SKM-1 (cell line): ENCODE results near the gene DUSP22.
"Not testable (repeated sequence)": the region's sequence is repeated elsewhere in the genome, so short reads cannot be mapped to it uniquely, and the experiment has no call there.

Experiments used
- DNase-seq: peaks from one replicate; lab custom pipeline; 2025; ENCODE audit not compliant: unreplicated experiment; lab: John Stamatoyannopoulos, UW

Gene DUSP22

DNA sequence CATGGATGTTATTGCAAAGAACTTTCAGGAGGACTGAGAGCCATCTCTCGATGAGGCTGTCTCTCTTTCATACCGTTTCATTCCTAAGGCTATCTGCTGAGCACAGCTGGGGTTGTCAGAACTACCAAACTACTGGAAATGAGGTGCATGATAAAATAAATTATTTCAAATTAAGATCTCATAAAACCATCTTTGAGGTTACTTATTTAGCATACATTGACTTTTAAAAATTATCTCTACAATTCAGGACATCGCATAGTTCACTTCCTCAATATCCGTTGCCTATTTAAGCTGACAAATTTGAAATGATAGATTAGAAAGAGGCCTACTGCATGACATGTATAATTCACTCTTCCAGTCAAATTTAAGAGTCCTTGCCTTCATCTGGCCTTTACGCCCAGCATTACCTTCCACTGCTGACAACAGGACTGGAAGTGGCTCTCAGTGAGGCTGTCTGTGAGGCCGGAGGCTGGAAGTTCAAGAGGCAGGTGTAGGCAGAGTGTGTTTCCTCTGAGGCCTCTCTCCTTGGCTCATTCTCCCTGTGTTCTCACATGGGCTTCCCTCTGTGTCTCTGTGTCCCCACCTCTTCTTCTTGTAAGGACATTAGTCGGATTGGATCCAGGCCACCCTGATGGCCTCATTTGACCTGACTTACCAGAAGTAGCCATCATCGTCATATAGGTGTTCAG, 12.8 kb upstream of the DUSP22 start:
- no peak for DNase-seq

DNA sequence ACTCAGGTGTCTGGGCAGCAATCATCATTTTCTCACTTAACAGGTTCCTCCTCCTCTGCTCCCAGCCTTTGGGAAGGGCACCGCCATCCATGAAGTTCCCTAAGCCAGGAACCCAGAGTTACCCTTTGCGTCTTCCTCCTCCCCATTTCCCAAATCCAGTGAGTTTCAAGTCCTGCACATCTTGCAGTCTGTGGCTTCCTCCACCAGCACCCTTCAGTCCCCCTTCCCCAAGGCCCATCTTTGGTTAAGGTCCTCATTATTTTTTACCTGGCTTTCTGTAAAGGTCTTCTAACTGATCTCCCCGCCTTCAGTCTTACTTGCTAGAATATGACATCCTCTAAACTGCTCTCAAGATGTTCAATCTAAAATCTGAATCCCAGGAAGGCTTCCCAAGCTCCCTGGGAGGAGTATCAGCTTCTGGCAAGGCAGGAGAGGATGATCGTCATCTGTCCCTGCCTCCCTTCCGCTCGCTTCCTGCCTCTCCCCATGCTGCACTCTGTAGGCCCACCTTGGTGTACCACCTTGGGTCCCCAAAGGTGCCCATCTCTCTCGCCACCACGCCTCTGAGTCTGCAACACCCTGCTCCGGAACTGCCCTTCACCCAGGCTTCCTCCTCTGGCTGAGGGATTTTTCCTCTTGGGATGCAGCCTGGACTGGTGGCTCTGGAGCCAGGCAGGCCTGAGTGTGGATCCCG, 11.4 kb upstream of the DUSP22 start:
- no peak for DNase-seq

DNA sequence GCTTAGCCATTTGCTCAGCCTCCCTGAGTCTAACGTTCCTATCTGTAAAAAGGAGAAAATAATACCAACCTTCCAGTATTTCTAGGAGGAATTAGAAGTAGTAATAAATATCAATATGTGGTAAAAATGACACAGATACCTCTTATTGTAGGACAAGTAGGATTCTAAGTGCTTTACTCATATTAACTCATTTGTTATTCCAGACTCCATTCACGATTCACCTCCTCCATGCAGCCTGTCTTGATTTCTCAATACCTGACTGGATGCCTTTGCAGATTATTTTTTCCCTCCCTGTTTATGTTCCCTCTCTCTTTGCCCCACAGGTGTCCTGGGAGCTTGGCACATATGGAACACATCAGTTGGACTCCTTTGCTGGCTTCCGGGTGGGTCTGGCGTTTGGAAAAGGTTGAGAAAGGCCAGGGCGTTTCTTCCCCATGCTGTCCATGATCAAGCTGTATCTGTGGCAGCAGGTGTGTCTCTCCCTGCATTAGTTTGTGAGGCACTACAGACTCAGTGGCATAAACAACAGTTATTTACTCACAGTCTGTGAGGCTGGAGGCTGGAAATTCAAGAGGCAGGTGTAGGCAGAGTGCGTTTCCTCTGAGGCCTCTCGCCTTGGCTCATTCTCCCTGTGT, 10.7 kb upstream of the DUSP22 start:
- DNase-seq, result no peak

DNA sequence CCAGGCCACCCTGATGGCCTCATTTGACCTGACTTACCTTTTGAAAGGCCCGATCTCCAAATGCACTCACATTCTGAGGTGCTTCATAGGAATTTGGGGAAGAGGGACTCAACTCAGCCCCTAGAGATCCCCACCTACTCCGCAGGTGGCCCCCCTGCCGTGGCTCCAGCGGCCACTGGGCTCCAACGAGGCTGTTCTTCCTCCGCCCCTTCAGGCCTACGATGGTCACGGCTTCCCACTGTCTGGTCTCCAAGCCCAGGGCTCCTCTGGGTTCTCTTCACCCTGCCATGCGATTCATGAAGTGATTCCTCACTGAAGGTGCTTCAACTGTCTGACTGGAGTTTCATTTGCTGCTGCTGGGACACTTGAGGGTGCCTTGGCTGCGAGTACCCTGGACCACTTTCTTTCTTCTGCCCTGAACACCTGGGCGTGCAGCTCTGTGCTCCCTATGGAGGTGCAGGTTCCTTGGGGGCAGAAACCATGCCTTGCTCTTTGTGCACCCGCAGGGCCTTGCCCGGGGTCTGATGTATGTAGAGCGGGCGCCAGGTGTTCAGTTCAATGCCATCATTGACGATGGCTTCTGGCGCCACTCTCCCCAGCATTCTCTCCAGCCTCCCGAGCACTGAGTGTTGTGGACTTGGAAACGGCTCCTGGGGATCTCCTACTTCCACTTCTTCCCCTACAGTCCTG, 10.0 kb upstream of the DUSP22 start:
- no peak for DNase-seq

DNA sequence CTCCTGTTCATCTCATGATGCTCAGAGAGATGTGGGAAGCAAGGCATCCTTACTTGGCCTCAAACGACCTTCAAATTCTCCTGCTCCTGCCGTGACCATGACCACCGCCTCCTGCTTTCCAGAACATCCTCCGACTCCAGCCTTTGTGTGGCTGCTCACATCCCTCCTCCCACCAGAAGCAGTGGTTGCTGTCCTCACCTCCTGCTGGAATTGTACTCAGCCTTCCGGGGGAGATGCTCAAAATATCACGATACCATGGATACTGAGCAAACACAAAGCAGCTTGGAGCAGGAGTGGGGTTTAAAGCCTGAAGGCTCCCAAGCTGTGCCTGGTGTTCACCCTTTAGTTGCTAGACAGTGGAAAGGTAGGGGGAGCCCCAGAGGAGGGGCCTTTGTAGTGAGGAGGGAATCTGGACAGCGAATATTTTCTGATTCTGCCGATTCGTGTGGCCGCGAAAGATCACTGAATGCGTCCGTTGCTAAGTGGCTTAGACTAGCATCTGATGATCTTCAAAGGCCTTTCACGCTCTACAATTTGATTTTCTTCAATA, 9.3 kb upstream of the DUSP22 start:
- DNase-seq, result no peak

DNA sequence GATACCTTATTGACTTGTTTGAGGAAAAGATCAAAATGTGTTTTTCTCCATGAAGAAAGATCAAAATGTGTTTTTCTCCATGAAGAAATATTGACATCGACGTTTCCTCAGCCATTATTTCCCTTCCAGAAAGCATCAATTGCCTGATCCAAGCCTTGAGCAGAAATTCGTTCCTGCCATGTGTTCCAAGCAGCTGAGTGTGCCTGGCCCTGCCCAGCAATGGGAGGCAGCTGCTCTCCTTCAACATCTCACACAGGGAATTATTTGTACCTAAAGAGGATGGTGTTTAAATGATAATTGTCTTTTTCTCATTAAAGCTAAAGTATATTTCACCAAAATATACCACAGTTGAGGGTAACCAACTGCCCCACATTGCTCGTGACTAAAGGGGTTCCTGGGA, 7.8 kb upstream of the DUSP22 start:
- DNase-seq, result no peak

DNA sequence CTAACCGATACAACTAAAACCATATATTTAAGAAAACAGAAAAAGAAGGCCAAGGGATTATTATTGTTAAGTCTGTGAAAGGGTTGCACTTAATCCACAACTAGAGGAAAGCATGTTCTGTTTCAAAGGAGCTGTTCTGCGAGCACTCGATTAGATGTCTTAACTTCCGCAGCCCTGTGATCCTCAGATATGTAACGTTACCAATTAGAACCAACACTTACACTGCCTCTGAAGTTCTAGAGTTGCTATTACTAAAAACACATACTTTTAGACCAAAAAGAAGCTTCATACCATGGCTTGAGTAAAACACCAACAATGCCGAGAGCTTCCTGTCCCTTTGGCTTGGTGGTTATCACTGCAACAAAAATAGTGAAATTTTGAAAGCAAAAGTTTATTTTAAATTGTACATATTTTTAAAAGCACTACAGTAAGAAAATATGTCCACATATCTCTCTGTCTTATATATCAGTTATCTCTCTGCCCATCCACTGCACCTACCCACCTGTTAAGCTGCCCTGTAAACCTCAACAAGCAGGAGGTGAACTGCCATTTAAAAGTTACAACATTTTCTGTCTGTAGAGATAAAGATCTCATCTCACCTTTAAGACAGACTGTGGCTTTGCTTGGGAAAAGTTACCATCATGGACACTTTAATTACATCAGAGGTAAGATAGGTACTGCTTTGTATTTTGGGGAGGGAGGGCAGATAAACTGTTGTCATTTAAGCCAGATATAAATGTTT, 7.1 kb upstream of the DUSP22 start:
- DNase-seq, result no peak

DNA sequence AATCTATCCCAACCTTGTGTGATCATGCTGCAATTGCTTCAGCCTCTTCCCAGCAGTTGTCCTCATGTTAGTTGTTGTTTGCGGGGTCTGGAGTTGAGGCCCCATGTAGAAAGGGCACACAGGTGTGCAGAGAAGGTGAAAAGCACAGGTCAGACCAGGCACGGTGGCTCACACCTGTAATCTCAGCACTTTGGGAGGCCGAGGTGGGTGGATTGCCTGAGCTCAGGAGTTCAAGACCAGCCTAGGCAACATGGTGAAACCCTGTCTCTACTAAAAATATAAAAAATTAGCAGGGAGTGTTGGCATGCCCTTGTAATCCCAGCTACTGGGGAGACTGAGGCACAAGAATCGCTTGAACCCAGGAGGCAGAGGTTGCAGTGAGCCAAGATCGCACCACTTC, 6.4 kb upstream of the DUSP22 start:
- not testable (repeated sequence) for DNase-seq

DNA sequence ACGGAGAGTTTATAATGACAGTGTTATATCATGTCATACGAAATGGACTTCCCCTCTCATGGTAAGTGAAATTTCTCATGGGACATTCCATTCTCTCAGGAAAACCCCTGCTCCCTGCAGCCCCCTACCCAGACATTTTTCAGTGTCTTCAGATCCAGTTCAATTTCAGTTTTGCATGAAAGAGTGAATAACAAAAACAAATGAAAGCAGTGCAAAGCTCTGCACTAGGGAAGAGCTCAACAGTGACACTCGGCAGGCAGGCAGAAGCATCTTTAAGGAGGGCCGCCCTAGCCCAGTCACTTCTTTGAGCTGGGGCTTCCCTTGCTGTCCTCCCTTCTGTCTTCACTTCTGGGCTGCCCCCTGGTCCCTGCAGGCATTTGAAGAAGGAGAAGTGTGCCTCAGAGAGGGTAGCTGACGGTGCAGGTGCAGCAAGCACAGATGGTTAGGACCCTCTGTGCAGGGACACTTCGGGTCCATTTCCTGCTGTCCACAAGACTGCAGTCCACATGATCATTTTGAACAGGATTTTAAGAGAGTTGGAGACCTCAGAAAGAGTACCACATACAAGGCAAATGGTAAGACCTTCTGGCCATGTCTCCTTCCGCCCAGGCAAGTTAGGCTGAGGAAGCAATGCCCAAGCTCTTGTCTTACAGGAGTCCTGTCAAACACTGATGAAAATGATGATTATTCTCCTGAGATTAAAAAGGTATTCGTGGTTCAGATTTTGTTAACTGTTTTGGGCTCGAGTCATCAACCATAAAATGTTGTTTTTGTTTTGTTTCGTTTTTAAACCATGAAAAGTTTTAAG, 5.4 kb upstream of the DUSP22 start:
- DNase-seq, result no peak

DNA sequence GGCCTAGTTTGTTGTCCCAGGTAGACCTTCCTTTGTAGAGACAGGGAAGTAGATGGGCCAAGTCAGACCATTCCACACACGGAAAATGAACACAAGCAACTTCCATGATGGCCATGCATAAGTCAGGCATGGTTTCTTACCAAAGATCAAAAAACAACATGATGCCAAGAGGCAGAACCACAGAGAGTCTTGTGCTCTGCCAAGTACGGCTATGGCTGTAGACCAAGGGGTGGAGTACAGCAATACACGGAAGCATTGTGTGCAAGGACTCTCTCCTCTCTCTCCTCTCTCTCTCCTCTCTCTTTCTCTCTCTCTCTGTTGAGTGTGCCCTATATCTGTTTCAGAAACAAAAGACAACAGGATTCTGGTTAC, 4.8 kb upstream of the DUSP22 start:
- DNase-seq, result no peak

DNA sequence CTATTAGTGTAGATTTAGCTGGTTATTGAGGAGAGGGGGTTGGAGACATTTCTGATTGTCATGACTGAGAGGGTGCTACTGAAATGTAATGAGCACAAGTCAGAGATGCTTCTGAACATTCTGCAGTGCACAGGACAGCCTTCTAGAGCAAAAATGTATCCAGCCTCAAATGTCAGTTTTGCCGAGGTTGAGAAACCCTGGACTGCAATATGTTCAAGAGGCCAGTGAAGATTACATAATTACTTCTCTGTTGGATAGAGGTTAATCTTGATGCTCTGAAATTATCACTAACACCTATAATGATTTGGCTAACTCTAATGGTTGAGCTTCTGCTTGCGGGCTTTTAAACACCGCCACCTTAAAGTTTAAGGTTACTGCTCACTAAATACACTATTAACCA, 3.4 kb upstream of the DUSP22 start:
- no peak for DNase-seq

DNA sequence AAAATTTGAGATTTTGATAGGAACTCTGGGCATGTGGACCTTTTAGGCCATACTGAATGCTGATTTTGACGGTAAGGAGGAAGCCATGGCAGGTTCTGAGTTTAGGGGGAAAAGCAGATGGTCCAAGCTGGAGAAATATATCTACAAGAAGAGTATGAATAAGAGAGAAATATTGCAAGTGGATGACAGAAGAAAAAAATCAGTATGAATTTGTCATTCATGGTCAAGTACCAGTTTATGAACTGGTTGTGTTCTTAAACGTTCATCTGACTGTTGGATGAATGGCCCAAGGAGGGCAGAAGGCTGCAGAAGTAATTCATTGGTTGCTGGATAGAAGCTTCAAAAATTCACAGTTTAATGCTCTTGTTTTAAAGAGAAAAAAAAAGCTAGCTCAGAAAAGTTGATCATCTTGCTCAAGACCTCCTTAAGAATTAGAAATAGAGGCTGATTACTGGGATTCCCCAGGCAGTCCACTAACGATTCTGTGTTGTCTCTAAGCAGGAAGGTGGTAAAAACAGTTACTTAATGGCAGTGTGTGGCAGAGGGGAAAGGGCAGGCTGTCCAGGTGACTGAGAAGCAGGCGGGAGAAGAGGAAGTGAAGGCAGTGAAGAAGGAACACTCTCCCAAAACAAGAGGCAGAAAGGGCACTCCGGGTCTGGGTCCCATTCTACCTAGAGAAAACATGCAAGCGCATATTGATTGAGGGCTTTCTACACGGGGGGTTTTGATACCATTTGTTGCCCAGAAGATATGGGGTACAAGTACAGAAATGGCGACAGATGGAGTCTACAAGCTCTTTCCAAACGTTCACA, 2.0 kb upstream of the DUSP22 start:
- no peak for DNase-seq

DNA sequence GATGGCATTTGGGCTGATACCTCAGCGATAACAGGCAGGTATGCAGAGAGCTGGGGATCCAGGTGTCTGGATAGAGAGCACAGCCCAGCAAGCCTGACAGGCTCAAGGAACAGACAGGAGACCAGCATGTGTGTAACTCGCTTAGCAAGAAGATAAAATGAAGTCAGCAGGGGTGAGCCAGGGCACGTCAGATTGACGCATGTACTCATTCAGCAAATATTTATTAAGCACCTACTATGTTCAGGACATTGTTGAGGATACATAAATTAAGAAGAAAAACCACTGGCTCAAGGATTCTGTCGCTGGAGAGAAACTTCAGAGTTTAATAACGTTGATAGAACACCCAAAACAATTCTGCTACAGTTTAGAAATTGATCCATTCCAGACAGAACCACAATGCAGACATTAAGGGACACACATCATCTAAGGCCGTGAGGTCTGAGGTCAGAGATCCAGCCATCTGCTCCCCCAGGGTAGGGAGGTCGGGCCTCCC, 1.0 kb upstream of the DUSP22 start:
- DNase-seq, result no peak

DNA sequence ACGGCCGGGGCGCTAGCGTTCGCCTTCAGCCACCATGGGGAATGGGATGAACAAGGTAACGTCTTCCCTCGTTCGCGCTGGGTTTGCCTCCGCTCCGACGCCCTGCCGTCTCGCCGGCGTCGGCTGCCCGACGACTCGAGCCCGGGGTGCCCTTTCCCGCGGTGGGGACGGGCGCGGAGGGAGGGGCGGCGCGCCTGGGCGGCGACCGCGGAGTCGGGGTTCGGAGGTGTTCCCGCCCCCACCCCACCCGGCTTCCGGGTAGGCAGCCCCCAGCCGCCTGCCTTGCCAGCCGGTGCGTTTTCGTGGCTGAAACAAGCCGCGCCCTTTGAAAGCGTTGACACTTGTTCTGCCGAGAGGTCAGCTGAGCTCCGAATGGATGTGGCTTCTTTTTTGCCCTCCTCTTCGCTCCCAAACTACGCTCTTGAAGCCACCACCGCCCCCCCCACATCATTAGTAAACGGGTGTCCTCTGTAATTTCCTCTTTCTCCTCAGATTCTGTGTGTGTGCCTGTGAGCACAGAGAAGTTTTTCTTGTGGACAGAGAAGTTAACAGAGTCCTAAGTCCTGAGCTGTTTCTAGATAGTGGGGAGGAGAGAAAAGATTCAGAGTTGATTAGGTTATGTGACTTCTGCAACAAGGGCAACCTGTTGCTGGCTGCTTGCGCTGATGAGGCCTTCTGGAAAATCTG, 362 bp downstream of the DUSP22 start:
- DNase-seq, result no peak

DNA sequence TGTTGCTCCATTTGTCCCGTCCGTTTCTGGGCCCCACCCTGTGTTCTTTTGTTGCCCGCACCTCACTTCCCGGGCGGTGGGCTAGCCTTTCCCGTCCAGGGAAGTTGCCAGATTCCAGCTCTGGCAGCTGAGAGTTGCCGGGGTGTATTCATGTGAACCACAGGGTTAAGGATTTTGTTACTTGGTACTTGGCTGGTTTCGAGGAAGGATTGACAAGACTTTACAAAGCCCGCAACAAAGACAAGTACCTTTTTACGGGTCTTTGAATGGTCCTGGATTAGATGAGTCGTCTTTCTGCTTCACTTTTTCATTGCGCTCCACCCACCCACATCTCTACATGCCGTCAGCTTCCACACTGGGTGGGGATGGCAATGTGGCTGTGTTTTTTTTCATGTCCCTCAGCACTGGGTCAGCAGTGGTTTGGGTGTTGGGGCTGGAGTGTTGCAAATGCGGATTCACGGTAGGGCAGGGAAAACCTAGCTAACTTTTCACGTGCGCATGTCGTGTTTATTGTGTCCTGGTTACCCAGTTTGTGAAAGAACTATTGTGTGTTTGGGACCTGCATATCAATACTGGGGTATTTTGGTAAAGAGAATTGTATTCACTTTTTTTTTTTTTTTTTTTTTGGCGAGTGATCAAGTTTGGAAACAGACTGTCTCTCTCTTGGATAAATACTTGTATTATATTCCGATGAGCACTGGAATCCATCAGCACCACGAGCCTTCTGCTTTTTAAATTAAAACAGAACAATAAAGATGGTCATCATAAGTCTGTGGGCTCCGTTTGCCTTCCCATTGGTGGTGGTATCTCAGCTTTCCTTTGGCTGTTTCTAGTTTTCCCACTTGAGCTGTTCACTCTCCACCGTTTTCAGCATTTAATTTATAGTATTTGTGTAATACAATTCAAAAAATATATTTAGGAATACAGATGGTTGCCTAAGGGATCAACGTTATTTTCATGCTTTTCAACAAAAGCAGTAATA, 1.2 kb downstream of the DUSP22 start:
- no peak for DNase-seq

DNA sequence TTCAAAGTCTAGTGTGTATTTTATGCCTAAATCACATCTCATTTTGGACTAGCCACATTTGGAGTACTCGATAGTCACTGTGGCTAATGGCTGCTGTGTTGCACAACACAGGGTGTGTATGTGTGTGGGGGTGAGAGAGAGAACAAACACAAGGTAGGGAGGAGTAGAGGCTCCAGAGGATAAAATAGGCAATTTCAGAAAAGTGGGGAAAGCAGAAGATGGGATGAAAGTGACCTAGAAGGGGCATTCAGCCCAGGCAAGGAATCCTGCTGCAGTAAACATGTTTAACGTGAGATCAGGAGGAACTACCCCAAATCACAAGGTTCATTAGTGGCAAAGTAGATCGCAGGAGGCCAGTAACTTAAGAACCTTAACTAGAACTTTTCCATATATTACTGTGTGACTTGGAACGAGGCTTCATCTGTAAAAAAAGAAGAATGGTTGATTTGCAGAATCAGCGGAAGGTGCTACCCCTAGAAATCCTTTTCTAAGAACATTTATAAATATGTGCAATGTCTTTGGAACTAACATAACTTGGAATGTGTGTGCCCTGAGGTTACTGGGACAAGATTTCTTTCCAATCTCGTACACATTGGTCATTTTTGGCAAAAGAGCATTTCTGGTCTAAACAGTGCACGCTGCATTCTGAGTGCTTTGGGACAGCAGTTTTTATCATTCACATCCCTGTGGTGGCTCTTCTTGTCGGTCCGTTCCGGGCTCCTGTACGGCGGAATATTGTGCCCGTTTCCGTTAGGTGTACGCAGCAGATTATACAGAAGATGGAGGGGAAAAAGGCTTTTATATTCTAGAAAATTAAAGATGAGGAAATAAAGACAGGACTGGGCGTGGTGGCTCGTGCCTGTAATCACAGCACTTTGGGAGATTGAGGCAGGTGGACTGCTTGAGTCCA, 2.6 kb downstream of the DUSP22 start:
- no peak for DNase-seq
